Islet precursor cell (in vitro differentiated cells): ENCODE measurements around the gene PCED1B.
"Not testable (repeated sequence)": the region's sequence is repeated elsewhere in the genome, so short reads cannot be mapped to it uniquely, and the experiment has no call there.

ENCODE experiments used
- DNase-seq: peaks from one replicate; pipeline ENCODE4 v3.0.0-alpha.2; 2018

The PCED1B gene, protein sequence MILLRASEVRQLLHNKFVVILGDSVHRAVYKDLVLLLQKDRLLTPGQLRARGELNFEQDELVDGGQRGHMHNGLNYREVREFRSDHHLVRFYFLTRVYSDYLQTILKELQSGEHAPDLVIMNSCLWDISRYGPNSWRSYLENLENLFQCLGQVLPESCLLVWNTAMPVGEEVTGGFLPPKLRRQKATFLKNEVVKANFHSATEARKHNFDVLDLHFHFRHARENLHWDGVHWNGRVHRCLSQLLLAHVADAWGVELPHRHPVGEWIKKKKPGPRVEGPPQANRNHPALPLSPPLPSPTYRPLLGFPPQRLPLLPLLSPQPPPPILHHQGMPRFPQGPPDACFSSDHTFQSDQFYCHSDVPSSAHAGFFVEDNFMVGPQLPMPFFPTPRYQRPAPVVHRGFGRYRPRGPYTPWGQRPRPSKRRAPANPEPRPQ

DNA sequence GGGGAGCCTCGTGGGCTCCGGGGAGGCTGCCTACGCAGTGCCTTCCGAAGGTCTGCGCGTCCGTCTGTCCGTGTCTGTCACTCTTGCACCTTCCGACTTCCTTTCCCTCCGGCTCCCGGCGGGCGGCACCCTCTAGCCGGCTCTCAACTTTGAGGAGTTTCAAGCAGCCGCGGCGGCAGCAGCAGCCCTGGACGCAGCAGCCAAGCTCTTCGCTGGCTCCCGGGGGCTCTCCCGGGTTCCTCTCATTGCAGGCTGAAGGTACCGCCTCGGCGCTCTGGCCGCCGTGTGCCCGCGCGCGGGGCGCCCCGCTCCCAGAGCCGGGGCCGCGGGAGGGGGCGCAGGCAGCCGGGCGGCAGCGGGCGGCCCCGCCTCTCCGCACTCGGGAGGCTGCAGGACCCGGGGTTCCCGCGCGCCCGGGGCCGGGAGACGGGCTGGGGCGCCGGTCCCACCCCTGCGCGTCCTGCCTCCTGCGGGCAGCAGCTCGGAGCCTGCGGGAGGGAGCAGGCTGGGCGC lies at the start of gene PCED1B, which contains the start of gene AMIGO2:
TSS of gene PCED1B (plus strand) at position 154 of the 513 bp plus-strand sequence. CDS start 155,443 bp downstream, outside the sequence.
TSS of gene AMIGO2 (minus strand) at position 492 of the 513 bp plus-strand sequence. CDS start 957 bp downstream, outside the sequence.
- peak; percentile 94 for DNase-seq

- DNase-seq, result no peak
These were observed 49.5 kb upstream of the PCED1B start for GRCh38 chr12:47029903-47030302.

- DNase-seq, result no peak
These were observed 46.8 kb upstream of the PCED1B start for GRCh38 chr12:47032644-47033043.

GRCh38 chr12:47033081-47033480 lies 46.3 kb upstream of the PCED1B start:
- DNase-seq, result no peak

DNA sequence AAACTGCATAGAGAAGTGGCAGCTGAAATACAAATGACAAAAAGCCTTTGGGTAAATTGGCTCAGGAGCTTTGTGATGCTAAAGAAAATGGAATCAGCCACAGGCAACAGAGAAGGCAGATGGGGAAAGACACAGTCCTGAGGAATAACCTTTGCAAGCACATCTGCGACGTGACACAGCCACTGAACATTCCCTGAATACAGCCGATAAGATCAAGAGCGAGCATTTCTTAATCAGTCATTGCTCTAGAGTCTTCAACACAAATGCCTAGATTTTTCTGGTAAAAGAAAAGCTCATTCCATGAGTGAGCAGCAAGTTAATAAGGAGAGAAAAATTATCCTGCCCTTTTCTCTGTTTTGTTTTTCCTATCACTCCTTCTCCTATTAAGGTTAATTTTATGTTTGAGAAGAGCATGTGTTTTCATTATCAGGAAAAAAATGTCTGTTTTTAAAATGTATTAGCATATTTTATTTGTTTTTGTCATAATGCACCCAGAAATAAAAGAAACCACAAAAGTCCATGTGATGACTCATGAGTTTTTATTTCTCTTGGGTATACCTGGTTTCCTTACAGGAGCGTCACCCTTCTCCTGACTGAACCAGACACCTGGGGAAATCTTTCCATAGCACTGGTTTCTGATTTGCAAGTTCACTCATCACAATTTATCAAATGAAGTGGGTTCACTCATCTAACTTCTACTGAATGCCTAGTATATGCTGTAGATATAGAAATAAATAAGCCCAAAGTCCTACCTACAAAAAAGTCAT lies 45.4 kb upstream of the PCED1B start:
- DNase-seq, result peak; percentile 61

DNA sequence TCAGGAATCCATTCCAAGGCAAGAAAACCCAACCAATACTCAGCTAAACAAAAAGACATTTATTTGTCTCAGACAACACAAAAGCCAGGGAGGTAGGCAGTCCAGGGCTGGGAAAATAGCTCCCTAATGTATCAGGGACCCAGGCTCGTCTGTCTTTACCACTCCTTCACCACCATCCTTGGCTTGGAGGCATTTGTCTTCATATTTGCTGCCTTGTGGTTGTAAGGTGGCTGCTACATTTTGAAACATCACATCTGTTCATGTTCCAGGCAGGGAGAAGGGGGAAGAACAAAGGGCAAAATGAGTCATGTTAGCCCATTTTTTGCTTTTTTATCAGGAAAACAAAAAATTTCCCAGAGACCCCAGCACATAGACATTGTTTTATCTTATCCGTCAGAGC lies 44.8 kb upstream of the PCED1B start:
- no peak for DNase-seq

DNA sequence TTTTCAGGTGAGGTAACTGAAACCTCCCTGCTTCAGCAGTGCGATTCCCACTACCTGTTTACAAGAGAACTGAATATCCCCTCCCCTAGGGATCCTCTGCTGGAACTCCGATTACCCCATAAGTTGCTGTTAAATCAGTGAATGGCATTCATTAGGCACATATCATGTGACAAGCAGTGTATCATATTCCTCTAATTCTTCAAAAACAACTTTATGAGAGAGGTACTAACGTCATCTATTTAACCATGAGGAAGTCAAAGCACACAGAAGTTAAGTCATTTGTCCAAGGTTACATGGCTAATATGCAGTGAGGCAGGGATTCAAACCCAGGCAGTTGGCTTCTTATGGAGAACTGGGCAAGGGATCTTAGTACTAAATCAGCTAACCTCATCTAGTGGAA lies 43.9 kb upstream of the PCED1B start:
- no peak for DNase-seq

DNA sequence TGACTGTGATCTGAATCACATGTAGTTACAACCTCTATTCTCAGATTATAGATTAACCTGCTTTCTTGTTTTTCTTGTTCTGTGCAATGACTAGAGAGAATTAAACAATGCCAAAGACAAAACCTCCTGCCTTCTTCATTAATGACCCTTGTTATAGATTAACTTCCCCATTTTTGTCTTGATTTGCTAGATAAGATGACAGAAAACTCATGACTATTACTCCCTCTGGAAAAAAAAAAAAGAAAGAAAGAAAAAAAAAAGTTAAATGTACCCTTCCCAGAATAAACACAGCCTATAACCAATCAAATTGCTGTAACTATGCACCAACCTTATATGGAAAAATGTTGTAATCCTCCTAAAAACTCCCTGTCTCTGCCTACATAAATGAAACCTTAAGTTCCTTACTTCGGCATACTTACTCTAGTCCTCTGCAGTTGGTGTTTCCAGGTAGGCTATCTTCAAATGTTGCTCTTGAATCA lies 41.1 kb upstream of the PCED1B start:
- DNase-seq, result no peak

DNA sequence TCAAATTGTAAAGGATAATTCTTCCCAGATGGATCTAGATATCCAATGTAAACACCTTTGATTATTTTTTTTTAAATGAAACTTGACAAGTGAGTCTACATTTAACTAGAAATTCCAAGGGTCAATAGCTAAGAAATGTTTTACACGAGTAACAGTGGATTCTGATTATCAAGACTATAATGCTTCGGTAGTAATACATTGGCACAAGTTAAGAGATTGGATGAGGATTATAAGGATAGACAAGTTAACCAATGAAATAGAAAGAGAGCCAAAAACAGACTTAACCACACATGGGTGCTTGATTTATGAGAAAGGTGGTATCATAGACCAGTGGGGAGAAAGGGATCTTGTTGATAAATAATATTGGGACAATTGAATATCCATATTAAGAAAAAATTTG lies 40.3 kb upstream of the PCED1B start:
- no peak for DNase-seq

DNA sequence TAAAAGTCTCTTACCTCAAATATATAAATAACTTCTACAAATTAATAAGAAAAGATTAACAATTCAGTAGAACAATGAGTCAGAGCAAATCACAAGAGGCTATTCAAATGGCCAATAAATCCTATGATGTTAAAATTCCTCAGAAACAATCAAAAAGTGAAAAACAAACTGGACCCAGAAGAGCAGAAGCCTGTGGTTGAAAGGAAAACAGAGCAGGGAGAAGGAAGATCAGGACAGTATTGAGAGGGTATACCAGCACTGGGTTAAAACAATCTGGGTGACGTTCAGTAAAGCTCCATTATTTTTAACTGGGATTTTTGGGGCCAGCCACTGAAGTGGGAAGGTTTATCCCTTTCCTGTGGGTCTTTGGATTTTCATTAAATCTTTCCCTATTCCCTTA lies 39.7 kb upstream of the PCED1B start:
- DNase-seq, result no peak

- DNase-seq, result no peak
These were observed 38.1 kb upstream of the PCED1B start for GRCh38 chr12:47041327-47041726.

GRCh38 chr12:47048541-47048940 lies 30.9 kb upstream of the PCED1B start:
- DNase-seq, result no peak

- DNase-seq, result not testable (repeated sequence)
These were observed 28.1 kb upstream of the PCED1B start for GRCh38 chr12:47051291-47051690.

GRCh38 chr12:47052274-47052673 lies 27.1 kb upstream of the PCED1B start:
- DNase-seq, result no peak

GRCh38 chr12:47053961-47054360 lies 25.5 kb upstream of the PCED1B start:
- no peak for DNase-seq

GRCh38 chr12:47054659-47055058 lies 24.8 kb upstream of the PCED1B start:
- no peak for DNase-seq

- not testable (repeated sequence) for DNase-seq
These were observed 23.6 kb upstream of the PCED1B start for GRCh38 chr12:47055856-47056255.

DNA sequence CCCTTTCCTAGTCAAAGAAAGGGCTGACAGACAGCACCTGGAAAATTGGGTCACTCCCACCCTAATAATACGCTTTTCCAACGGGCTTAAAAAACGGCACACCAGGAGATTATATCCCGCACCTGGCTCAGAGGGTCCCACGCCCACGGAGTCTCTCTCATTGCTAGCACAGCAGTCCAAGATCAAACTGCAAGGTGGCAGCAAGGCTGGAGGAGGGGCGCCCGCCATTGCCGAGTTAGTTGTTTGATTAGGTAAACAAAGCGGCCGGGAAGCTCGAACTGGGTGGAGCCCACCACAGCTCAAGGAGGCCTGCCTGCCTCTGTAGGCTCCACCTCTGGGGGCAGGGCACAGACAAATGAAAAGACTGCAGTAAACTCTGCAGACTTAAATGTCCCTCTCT lies 22.5 kb upstream of the PCED1B start:
- not testable (repeated sequence) for DNase-seq

DNA sequence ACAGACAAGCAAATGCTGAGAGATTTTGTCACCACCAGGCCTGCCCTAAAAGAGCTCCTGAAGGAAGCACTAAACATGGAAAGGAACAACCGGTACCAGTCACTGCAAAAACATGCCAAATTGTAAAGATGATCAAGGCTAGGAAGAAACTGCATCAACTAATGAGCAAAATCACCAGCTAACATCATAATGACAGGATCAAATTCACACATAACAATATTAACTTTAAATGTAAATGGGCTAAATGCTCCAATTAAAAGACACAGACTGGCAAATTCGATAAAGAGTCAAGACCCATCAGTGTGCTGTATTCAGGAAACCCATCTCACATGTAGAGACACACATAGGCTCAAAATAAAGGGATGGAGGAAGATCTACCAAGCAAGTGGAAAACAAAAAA lies 20.8 kb upstream of the PCED1B start:
- DNase-seq, result not testable (repeated sequence)

DNA sequence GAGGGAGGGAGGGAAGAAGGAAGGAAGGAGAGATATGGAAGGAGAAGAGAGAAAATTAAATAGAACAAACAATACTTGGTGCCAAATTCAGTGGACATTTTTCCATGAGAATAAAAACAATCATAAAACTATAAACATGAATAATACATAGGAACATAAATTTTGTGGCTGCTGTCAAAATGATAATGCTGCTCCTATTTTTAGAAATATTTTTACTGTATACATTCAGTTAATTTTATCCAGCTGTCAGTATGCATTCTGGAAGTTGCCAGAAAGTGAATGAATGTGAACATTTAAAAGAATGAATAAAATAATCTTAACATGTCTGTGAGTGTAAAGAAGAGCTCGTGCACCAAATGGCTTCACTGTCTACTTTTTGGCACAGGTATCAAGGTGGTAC lies 13.9 kb upstream of the PCED1B start:
- no peak for DNase-seq

- no peak for DNase-seq
These were observed 13.0 kb upstream of the PCED1B start for GRCh38 chr12:47066278-47067025.

- no peak for DNase-seq
These were observed 12.2 kb upstream of the PCED1B start for GRCh38 chr12:47067176-47067575.
